ENCODE data around the gene FBXW11.
"Not testable (repeated sequence)": the region's sequence is repeated elsewhere in the genome, so short reads cannot be mapped to it uniquely, and the experiment has no call there.

The FBXW11 gene

DNA sequence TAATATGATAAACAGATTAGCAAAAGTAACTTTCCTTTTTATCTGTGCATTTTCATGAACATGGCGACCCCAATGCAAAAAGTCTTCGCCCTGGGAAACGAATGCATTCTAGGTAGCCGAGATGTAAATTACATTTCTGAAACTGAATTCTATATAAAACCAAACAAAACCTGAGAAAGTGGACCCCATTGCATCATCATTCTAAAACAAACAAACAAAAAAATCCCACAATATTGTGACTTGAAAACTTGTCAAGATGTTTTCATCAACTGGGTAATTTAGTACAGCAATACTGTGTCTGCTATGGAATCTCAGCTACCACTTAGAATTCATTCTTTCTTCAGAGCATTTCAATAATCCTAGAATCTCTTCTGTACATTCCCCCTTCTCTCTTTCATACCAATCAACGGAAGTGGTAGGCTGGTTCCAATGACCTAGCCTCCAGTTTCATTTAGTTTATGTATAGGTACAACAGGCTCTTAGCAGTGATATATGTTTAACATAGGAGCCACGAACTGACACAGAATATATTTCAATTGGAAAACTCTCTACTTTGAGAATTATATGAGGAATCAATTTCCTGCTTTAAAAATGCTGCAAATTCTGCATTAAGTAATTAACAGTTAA lies 85.6 kb downstream of the FBXW11 start:
- TF ChIP-seq ZFX (IDR thresholded peaks at IDR 0.05; ENCODE audit: borderline replicate concordance) = no peak
- TF ChIP-seq, protein P1, sequence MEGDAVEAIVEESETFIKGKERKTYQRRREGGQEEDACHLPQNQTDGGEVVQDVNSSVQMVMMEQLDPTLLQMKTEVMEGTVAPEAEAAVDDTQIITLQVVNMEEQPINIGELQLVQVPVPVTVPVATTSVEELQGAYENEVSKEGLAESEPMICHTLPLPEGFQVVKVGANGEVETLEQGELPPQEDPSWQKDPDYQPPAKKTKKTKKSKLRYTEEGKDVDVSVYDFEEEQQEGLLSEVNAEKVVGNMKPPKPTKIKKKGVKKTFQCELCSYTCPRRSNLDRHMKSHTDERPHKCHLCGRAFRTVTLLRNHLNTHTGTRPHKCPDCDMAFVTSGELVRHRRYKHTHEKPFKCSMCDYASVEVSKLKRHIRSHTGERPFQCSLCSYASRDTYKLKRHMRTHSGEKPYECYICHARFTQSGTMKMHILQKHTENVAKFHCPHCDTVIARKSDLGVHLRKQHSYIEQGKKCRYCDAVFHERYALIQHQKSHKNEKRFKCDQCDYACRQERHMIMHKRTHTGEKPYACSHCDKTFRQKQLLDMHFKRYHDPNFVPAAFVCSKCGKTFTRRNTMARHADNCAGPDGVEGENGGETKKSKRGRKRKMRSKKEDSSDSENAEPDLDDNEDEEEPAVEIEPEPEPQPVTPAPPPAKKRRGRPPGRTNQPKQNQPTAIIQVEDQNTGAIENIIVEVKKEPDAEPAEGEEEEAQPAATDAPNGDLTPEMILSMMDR (IDR thresholded peaks at IDR 0.05) = no peak
- H3K27ac ChIP-seq = no peak overlapping the region

DNA sequence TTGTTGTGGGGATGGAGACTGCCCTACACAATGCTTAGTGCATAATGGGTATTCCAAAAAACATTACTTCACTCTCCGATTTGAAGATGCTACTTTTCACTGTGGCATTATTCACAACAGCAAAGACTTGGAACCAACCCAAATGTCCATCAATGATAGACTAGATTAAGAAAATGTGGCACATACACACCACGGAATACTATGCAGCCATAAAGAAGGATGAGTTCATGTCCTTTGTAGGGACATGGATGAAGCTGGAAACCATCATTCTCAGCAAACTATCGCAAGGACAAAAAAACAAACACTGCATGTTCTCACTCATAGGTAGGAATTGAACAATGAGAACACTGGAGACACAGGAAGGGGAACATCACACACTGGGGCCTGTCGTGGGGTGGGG lies 90.7 kb downstream of the FBXW11 start:
- not testable (repeated sequence) for H3K27ac ChIP-seq

DNA sequence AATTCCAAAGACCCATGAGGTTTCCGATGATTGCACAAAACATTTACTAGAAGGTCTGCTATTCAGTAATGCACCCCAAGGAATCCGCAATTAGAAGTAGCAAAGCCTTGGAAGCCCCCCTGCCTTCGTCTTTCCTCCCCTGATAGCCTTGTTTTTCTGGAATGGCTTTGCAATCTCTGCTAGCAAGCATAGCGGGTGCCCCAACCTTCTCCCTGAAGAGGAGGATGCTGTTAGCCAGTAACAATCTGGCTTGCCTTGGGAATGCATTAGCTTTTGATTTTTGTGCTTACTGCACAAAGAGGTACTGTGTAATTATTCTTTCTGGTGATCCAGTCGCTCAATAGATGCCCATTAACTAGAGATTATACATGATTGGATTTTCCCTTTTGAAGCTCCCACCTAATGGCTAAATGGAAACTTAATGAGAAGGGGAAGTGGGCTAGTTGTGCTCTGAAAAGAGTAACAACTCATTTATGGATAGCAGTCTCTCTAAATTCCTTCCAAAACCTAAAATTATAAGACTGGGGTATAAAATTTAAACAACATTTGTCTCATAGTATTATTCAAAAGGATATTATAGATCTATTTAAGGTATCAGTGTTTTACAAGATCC lies 91.6 kb downstream of the FBXW11 start:
- H3K27ac ChIP-seq = no peak overlapping the region
- no peak for TF ChIP-seq ZFX (IDR thresholded peaks at IDR 0.05; ENCODE audit: borderline replicate concordance)
- TF ChIP-seq, protein P1 (IDR thresholded peaks at IDR 0.05) = no peak

DNA sequence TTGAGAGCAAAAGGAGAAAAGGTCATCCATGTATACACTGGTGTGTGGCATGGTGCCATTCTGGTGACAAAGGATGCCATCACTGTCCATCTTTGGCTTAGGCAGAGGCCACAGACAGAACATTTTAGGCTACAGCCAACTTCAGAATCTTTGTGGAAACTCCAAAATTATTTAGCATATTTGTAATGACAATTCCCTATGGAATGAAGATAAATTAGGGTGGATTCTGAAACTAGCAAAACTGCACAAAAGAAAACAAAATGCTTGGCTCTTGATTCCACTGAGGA lies 92.5 kb downstream of the FBXW11 start:
- no peak overlapping the region for H3K27ac ChIP-seq
- TF ChIP-seq ZFX (IDR thresholded peaks at IDR 0.05; ENCODE audit: borderline replicate concordance) = no peak
- TF ChIP-seq, protein P1 (IDR thresholded peaks at IDR 0.05) = no peak

DNA sequence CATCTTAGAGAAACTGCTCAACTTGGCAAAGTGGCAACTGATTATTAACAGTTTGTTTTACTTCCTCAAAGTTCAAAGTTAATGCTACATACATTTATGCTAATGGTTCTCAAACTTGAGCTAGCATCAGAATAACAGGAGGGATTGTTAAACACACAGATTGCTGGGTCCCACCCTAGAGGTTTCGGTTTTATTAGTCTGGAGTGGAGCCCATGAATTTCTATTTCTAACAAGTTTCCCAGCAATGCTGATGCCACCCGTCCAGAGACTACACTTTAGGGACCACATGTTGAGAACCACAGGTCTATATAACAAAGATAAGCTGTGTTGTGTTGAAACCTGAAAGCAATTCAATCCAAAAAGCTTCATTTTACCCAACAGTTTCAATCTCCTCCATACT lies 95.3 kb downstream of the FBXW11 start:
- H3K27ac ChIP-seq = no peak overlapping the region
- no peak for TF ChIP-seq ZFX (IDR thresholded peaks at IDR 0.05; ENCODE audit: borderline replicate concordance)
- TF ChIP-seq, protein P1 (IDR thresholded peaks at IDR 0.05) = no peak

DNA sequence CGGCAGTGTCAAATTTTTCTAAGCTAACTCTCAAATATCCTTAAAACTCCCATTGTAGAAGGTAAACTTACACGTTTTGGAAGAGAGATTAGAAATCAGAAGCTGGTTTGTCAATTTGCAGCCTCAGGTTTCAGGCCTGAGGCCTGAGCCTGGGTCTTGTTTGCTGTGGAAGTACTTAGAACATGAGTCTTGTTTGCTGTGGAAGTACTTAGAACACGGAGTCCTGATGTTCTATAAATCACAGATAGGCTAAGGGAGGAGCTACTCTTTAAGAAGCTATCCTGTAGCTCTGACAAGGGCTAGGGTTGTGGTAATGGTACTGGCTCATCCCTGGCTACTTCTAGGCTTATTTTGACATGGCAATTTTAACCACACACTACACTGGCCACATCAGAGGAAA lies 97.8 kb downstream of the FBXW11 start:
- peak overlapping the region; percentile 47 for H3K27ac ChIP-seq
- TF ChIP-seq, protein P1 (IDR thresholded peaks at IDR 0.05) = no peak
- TF ChIP-seq ZFX (IDR thresholded peaks at IDR 0.05; ENCODE audit: borderline replicate concordance) = no peak

DNA sequence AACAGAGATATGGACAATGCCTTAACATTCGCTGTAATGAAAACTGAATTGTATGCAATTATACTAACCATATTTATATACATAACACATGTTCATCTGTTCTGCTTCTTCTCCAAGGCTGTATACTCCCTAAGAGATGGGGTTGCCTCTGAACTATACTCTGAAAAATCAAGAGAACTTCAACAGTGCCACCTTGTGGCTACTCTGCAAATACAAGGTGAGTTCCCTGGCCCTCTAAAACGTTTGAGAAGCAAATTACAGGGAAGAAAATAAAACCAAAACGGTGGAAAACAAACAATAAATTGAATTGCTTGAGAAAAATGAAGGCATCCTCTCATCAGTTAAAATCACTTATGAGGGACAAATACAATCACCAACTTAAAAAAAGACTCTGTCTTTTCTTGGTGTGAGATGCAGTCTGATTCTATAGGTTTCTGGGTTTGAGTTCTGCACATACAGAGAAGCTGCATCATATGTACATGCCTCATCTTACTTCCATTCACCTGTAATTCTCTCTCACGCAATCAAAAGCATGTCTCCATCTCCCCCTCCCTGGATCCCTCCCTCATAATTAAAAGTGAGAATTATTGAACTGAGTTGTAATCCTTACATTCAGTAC lies 98.6 kb downstream of the FBXW11 start:
- TF ChIP-seq, protein P1 (IDR thresholded peaks at IDR 0.05) = peak; percentile 86
- no peak for TF ChIP-seq ZFX (IDR thresholded peaks at IDR 0.05; ENCODE audit: borderline replicate concordance)
- H3K27ac ChIP-seq = peak overlapping the region; percentile 47
